IPS DF 4.7 (cell line): Measurements from ENCODE around the gene FOXP1.

Experiments used
- DNase-seq: peaks from one replicate; pipeline ENCODE4 v3.0.0-alpha.2; 2013; ENCODE audit warnings: low spot score; ENCODE audit errors: extremely low read depth

The FOXP1 gene

DNA sequence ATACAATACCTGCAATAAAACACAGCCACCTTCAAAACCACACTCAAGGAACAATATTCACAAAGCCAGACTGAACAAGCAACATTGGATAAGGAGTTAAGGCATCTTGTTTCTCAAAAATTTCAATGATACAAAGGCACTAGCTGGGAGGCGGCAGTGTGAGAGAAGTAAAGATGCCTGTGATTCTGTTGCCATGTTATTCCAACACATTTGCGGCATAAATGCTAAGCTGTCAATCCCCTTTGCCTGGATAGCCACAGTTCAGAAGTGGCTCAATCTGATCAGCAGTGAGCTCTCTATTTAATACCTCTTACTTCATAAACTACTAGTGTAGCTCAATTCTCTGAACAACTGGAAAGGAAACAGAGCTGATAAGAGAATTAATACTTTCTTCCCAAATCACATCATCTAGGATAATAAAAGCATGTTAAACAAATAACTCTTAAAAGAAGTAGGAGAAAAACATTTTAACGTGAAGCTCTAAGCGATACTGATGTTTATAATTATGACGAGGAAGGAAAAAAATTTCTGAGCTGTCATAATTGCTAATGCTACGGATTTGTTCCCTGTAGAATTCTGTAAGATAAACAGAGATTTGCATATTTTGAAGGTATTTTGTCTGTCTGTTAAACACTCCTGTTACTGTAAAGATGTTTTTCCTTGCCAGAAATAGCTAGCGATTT, 358.4 kb downstream of the FOXP1 start:
- DNase-seq = no peak

DNA sequence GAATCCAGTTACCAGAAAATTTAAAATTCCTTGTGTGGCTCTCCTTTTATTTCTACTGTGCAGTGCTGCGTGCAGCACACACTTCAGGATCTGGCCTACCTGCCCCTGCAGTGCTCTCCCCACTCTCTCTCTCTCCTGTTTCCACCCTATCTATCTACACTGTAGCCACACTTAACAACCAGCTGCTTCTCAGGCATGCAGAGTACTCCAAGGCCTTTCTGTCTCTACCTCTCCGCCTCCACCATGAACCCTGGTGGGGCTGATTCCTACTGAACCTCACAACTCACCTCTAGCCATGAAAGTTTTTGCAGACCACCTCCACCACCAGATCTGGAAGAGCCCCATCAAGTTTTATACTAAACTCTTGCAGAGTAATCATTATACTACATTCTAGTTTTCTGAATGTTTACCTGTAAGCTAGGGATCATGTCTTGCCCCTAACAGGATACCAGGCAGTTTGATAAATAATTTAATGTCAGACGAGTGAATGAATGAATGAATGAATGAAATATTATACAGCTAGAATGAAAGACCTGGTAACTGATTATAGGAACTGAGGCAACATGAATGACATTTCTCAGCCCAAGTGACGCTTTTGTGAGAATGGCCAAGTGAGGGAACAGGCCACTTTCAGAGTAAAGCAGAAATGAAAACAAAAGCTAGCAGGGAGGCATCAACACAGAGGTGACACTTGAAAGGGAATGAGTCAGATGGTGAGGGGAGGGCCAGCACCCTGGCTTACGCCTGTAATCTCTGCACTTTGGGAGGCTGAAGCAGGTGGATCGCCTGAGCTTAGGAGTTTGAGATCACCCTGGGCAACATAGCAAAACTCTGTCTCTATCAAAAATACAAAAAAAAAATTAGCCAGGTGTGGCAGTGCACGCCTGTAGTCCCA, 363.5 kb downstream of the FOXP1 start:
- no peak for DNase-seq

DNA sequence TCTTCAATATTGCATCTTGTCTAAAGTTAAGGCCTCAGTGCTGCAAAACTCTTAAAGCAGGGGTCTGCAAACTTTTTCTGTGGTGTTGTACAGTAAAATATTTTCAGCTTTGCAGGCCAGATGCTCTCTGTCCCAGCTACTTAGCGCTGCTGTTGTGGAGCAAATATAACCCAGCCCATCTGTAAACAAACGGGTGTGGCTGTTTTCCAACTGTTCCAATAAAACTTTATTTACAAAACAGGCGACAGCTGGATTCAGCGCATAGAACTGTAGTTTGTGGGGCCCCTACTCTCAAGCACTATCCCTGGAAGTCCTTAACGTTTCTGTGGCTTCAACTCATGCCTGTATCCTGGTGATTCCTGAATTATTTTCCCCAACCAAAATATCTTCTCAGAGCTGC, 365.0 kb downstream of the FOXP1 start:
- DNase-seq = no peak

GRCh38 chr3:71217640-71218222, 365.8 kb downstream of the FOXP1 start:
- no peak for DNase-seq

DNA sequence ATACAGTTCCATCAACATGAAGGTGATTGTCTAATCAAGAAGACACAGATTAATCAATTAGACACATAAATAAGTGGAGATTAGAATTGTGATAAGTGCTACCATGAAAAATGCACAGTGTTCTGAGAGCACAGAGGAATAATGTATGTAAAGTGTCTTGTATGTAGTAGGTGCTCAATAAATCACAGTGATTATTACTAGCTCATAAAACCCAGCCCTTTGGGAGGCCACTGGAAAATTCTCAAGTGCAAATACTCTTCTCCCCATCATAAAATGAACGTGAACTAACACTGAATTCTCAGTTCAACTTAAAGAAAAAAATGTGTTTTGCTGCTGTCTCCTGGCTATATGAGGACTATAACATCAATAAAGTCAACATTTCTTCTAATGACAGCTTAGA, 368.2 kb downstream of the FOXP1 start:
- DNase-seq = no peak

DNA sequence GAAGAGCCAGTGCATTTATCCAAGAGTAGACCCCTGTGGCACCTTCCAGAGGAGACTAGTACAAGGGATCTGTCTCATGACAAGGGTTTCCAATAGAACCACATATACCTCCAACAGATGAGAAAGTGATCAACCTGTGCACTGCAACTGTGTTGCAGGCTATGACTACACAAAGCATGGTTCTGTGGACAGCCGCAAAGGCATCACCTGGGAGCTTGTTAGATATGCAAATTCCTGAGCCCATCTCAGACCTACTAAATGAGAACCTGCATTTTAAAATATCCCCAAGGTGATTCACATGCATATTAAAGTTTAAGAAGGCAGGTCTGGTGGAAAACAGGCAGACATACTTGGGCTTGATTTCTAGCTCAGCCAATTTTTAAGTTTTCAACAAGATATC, 368.7 kb downstream of the FOXP1 start:
- DNase-seq = no peak

DNA sequence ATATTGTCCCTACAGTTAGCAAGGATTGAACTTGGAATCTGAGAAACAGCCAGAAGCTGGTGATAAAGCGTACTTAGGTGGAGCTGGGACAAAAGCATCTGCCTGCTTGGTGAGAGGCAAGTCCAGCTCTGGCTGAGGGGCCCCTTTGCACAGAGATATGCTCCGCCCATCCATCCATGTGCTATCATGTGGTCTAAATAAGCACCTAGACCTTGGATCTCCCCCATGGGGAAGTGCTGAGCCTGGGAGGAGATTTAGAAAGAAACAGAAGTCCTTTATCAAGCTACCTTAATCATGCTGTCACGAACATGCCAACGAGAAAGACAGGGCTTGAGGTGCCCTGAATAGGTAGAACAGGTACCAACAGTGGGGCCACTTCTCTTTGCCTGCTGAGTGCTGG, 369.5 kb downstream of the FOXP1 start:
- DNase-seq = no peak

GRCh38 chr3:71211083-71211482, 372.4 kb downstream of the FOXP1 start:
- no peak for DNase-seq

DNA sequence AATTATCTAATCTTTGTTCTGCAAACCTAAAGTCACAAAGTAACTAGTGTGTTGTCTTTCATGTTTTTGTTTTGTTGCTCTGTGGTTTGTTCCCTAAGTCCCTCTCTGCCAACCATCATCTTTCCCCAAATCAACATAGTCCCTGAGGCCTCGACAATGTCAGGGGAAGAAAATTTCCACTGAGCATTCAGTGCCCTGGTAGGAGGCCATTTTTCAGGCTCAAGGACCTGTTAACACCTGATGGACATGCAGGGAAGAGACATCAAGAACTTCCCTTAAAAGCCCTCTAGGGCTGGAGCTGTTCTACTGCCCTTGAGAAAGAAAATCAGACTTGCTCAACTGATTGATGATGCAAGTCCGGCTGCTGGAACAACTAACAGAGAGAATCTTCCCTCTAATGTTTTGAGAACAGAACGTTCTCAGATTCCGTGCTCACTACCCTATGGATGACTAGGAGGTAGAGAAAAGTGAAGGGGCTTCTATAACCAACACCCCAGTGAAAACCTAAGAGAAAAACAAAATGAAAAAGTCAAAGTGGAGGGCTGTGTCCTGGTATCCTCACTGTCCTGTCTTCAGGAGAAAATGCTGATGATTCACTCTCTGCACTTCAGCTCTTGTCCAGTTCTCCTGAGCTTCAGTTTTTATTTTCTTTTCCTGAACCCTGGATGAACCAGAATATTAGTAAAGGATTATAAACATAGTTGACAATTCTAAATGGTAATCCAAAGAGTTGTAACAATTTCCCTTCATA, 373.1 kb downstream of the FOXP1 start:
- DNase-seq = no peak

GRCh38 chr3:71208211-71209095, 375.1 kb downstream of the FOXP1 start:
- no peak for DNase-seq

DNA sequence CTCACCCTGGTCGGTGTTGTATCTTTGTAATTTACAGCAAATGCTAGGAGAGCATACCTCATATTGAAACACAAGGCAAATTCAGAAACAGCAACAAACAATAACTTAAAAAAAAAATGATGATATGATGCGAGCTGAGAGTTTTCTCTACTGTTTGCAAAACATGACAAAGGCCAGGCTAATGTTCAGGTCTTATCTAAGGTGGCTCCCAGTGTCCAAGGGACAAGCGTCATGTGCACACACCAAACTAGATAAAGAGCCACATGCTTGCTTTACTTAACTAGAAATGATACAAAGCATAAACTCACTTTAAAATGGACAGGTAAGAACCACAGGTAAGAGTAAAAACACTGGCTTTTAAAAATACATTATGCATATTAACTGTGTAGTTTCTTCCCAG, 375.9 kb downstream of the FOXP1 start:
- DNase-seq = no peak

- DNase-seq = no peak
Measured at GRCh38 chr3:71206305-71207165, 377.0 kb downstream of the FOXP1 start.

DNA sequence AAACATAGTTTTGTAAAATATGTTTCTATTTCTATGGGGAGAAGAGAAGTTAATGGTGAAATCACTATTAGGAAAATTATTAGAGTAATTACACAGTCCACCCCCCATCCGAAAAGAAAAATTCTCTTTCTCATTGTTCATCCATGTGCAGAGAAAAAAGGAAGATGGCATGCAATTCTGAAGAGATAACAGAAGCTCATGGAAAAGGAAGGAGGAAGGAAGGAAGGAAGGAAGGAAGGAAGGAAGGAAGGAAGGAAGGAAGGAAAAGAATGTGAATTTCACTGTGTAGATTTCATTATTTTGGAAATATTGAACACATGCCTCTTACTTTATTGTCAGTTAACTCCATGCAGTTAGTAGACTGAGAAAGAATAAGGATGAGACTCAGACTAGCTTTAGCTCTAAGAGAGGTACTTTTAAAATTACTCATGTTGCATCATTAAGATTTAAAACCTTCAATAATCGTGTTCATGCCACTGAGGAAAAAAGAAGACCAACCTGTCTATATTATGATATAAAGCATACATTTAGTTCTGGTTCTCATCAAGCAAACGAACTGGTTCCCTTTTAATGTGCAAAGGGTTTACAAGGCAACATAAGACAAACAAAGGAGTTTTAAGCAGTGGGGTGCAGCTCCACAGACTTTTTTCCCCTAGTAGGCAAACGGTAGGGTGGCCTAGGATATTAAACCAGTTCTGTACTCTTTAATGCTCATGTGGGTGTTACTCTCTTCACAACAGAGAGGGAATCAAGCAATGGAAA, 379.6 kb downstream of the FOXP1 start:
- DNase-seq = no peak

GRCh38 chr3:71202848-71203533, 380.5 kb downstream of the FOXP1 start:
- DNase-seq = no peak

GRCh38 chr3:71201939-71202338, 381.6 kb downstream of the FOXP1 start:
- DNase-seq = no peak

- DNase-seq = no peak
Measured at GRCh38 chr3:71197841-71198565, 385.5 kb downstream of the FOXP1 start.

DNA sequence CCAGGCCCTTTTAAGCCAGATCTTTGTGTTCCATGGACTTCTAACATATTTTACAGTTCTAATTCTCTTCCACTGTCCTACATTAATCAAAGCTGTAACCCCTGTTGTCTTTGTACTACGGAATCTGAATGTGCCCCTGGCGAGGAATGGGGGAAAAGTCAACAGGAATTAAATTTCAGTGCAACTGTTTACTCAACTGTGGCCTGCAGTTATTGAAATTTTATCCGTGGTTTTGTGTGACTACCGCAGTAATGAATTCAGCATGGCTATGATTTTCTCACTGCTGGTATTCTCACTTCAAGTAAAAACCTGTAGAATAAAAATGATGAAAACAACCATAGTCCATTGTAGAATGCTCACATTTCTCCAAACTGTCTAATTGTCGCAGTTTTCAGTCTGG, 388.0 kb downstream of the FOXP1 start:
- no peak for DNase-seq

DNA sequence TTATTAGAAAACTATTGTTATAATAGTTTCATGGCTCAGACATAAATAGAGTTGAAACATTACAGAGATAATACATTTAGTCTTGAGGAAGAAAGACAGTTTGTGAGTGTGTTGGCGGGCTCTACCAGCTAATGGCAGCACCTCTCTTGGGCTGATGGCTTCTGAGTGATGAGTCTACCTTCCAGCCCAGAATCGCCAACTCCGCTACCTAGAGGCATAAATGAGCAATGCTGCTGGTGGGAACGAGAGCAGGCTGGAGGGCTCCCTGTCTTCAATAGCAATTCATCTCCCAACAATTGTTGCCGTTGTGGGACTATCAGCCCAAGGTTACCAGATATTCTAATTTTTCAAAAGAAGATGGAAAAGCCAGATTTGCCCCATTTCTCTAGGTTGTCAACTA, 388.7 kb downstream of the FOXP1 start:
- no peak for DNase-seq
